H1 (cell line): ENCODE results near the gene DUSP2. TPM values are rescaled to one million over a fixed set of nuclear protein-coding genes. Genes with fewer than 3 reads are reported as not detected.

Experiments used
- CTCF ChIA-PET: fragments of 300-600 bp; sonication (Branson Sonifier 250); formaldehyde crosslinking; loops from one replicate; lab custom pipeline; 2021; ENCODE audit not compliant: partially characterized antibody; lab: Charles Lee
- POLR2A ChIA-PET: fragments of 300-600 bp; sonication (Branson Sonifier 250); formaldehyde crosslinking; loops from one replicate; lab custom pipeline; 2021; ENCODE audit warnings: inconsistent platforms; ENCODE audit not compliant: partially characterized antibody; lab: Charles Lee
- DNase-seq, 2 experiments: peaks; one replicate each; pipeline versions ENCODE4 v3.0.0 to v3.0.0-alpha.2; 2010 to 2022; ENCODE audit warnings: low spot score in 2 of 2, low read depth in 1 of 2, mixed read lengths in 1 of 2
- FAIRE-seq: peaks from 2 replicates; lab custom pipeline; 2011; peaks lifted over from hg19 to GRCh38; lab: Jason Lieb, UNC
- H2AFZ ChIP-seq: 2 replicates; pipeline ENCODE4 v1.8.1; 2012; ENCODE audit warnings: low read length, inconsistent platforms
- H2AK5ac ChIP-seq: 2 replicates; pipeline ENCODE4 v1.6.1; 2013; ENCODE audit warnings: low read depth, low read length
- H2BK120ac ChIP-seq: replicated peaks from 2 replicates; pipeline ENCODE3; 2013; ENCODE audit warnings: low read depth, low read length, inconsistent platforms
- H2BK12ac ChIP-seq: 2 replicates; pipeline ENCODE4 v1.6.1; 2013; ENCODE audit warnings: low read depth, low read length
- H2BK15ac ChIP-seq: 2 replicates; pipeline ENCODE4 v1.6.1; 2013; ENCODE audit warnings: low read length
- H2BK20ac ChIP-seq: 2 replicates; pipeline ENCODE4 v1.6.1; 2013; ENCODE audit warnings: low read length
- H2BK5ac ChIP-seq: 2 replicates; pipeline ENCODE4 v1.6.1; 2013; ENCODE audit warnings: low read depth, low read length
- H3K14ac ChIP-seq: 2 replicates; pipeline ENCODE4 v1.6.1; 2013; ENCODE audit warnings: inconsistent platforms; ENCODE audit not compliant: insufficient read length
- H3K18ac ChIP-seq: 2 replicates; pipeline ENCODE4 v1.6.1; 2013; ENCODE audit warnings: low read length; ENCODE audit errors: extremely low read depth
- H3K23ac ChIP-seq: 2 replicates; pipeline ENCODE4 v1.6.1; 2013; ENCODE audit warnings: inconsistent platforms; ENCODE audit not compliant: insufficient read length
- H3K23me2 ChIP-seq: 2 replicates; pipeline ENCODE4 v1.6.1; 2013; ENCODE audit warnings: low read depth, low read length
- H3K27ac ChIP-seq: 2 replicates; pipeline ENCODE4 v1.6.1; 2011; ENCODE audit warnings: low read depth, low read length, inconsistent platforms
- H3K27me3 ChIP-seq, 4 experiments: replicated peaks in 1 of 4; 1 replicate in 1 of 4; 2 replicates in 3 of 4; pipeline versions ENCODE4 v1.6.1 to v1.8.1; 2011 to 2013; ENCODE audit warnings: low read length in 3 of 4, mild to moderate bottlenecking in 3 of 4, inconsistent platforms in 2 of 4, mixed read lengths in 2 of 4, moderate library complexity in 1 of 4; ENCODE audit not compliant: control insufficient read depth in 3 of 4, insufficient read depth in 3 of 4; ENCODE audit errors: extremely low read depth in 1 of 4
- H3K36me3 ChIP-seq, 4 experiments: 2 replicates each; pipeline versions ENCODE4 v1.6.1 to v1.8.1; 2011 to 2013; ENCODE audit warnings: mild to moderate bottlenecking in 4 of 4, low read length in 3 of 4, moderate library complexity in 2 of 4, control low read depth in 1 of 4, inconsistent platforms in 1 of 4; ENCODE audit not compliant: insufficient read depth in 4 of 4, control insufficient read depth in 2 of 4
- H3K4ac ChIP-seq: replicated peaks from 2 replicates; pipeline ENCODE3; 2013; ENCODE audit warnings: low read length, low read depth, mixed read lengths, inconsistent platforms; ENCODE audit not compliant: insufficient read length
- H3K4me1 ChIP-seq, 4 experiments: replicated peaks in 1 of 4; 1 replicate in 1 of 4; 2 replicates in 3 of 4; pipeline versions ENCODE4 v1.6.1 to v1.8.1; 2011 to 2013; ENCODE audit warnings: low read length in 3 of 4, inconsistent platforms in 2 of 4, mixed read lengths in 1 of 4; ENCODE audit not compliant: insufficient read depth in 4 of 4, control insufficient read depth in 3 of 4
- H3K4me2 ChIP-seq, 2 experiments: 2 replicates each; pipeline versions ENCODE4 v1.6.1 to v1.8.1; 2011 to 2013; ENCODE audit warnings: low read depth in 2 of 2, low read length in 2 of 2, control low read depth in 1 of 2, inconsistent platforms in 1 of 2, mild to moderate bottlenecking in 1 of 2; ENCODE audit not compliant: insufficient read depth in 1 of 2
- H3K4me3 ChIP-seq, 4 experiments: fragments of 200-600, 300-600 bp in 1 of 4; sonication (generic), shearing (Covaris generic), sonication (Bioruptor Twin) in 1 of 4; 2 replicates each; pipeline versions ENCODE4 v1.5.1 to v1.8.1; 2011 to 2016; ENCODE audit warnings: low read length in 4 of 4, low read depth in 3 of 4, control low read depth in 2 of 4, inconsistent platforms in 2 of 4, mild to moderate bottlenecking in 2 of 4, mixed read lengths in 1 of 4, moderate library complexity in 1 of 4; ENCODE audit not compliant: insufficient read depth in 2 of 4; ENCODE audit errors: extremely low read depth in 1 of 4
- H3K56ac ChIP-seq: replicated peaks from 2 replicates; pipeline ENCODE3; 2013; ENCODE audit warnings: low read depth, mild to moderate bottlenecking, mixed read lengths, low read length, inconsistent platforms; ENCODE audit not compliant: insufficient read length
- H3K79me1 ChIP-seq: 2 replicates; pipeline ENCODE4 v1.6.1; 2013; ENCODE audit warnings: low read depth, low read length, control low read depth
- H3K79me2 ChIP-seq, 2 experiments: 2 replicates each; pipeline versions ENCODE4 v1.6.1 to v1.8.1; 2012 to 2013; ENCODE audit warnings: low read length in 2 of 2, mild to moderate bottlenecking in 2 of 2, inconsistent platforms in 1 of 2; ENCODE audit not compliant: insufficient read depth in 2 of 2, control insufficient read depth in 1 of 2
- H3K9ac ChIP-seq, 4 experiments: replicated peaks in 1 of 4; 1 replicate in 1 of 4; 2 replicates in 3 of 4; pipeline versions ENCODE4 v1.6.1 to v1.8.1; 2011 to 2013; ENCODE audit warnings: low read depth in 3 of 4, low read length in 3 of 4, control low read depth in 2 of 4, mild to moderate bottlenecking in 2 of 4, moderate library complexity in 2 of 4, inconsistent platforms in 1 of 4; ENCODE audit errors: extremely low read depth in 1 of 4
- H3K9me3 ChIP-seq, 2 experiments: 2 replicates each; pipeline versions ENCODE4 v1.6.1 to v1.8.1; 2012 to 2013; ENCODE audit warnings: mild to moderate bottlenecking in 2 of 2, moderate library complexity in 2 of 2, control low read depth in 1 of 2, inconsistent platforms in 1 of 2, low read depth in 1 of 2, low read length in 1 of 2, mixed read lengths in 1 of 2; ENCODE audit not compliant: insufficient read depth in 2 of 2
- H4K20me1 ChIP-seq, 2 experiments: replicated peaks in 1 of 2; 2 replicates each; pipeline versions ENCODE3 to v1.8.1; 2011 to 2013; ENCODE audit warnings: inconsistent platforms in 2 of 2, low read length in 2 of 2, mild to moderate bottlenecking in 1 of 2; ENCODE audit not compliant: insufficient read depth in 2 of 2, control insufficient read depth in 1 of 2
- H4K5ac ChIP-seq: 2 replicates; pipeline ENCODE4 v1.6.1; 2013; ENCODE audit warnings: low read length, low read depth, mixed read lengths, inconsistent platforms; ENCODE audit not compliant: insufficient read length
- H4K8ac ChIP-seq: 2 replicates; pipeline ENCODE4 v1.8.0; 2013; ENCODE audit warnings: mild to moderate bottlenecking, moderate library complexity, low read length, inconsistent platforms; ENCODE audit not compliant: insufficient read depth; ENCODE audit errors: extremely low read depth
- H4K91ac ChIP-seq: replicated peaks from 2 replicates; pipeline ENCODE3; 2013; ENCODE audit warnings: low read length, mixed read lengths, inconsistent platforms; ENCODE audit not compliant: insufficient read length
- CBX8 ChIP-seq: fragments of 300-800, 300-1000 bp; sonication (generic); IDR thresholded peaks from 2 replicates; pipeline ENCODE4 v1.7.1; 2016; ENCODE audit warnings: low read depth, low read length, borderline replicate concordance
- JUND ChIP-seq: IDR thresholded peaks from 2 replicates; pipeline ENCODE4 v1.6.1; 2011; ENCODE audit warnings: mild to moderate bottlenecking, improper control_type of control experiment, low read length
- KDM4A ChIP-seq: IDR thresholded peaks from one replicate; pipeline ENCODE4 v1.7.1; 2012; ENCODE audit warnings: low read depth, mild to moderate bottlenecking, moderate library complexity, low read length, inconsistent platforms; ENCODE audit not compliant: severe bottlenecking
- SIX5 ChIP-seq: IDR thresholded peaks from 2 replicates; pipeline ENCODE4 v1.6.1; 2011; ENCODE audit warnings: mild to moderate bottlenecking, low read depth, low read length
- SUZ12 ChIP-seq: fragments of 200-600 bp; sonication (generic); IDR thresholded peaks from 2 replicates; pipeline ENCODE4 v1.6.1; 2012; ENCODE audit warnings: mild to moderate bottlenecking, inconsistent platforms, low read length, moderate library complexity, mixed read lengths
- WGBS, 2 experiments: shearing (Covaris generic) in 1 of 2; methylation state at CpG; one replicate each; pipeline versions ENCODE4 v1.1.6 to v1.1.7; 2013 to 2015; ENCODE audit warnings: low lambda C conversion rate in 2 of 2, mixed read lengths in 2 of 2, inconsistent platforms in 1 of 2, low coverage in 1 of 2, missing lambda C conversion rate in 1 of 2; ENCODE audit not compliant: insufficient replicate concordance in 2 of 2, insufficient coverage in 1 of 2, insufficient read length in 1 of 2; ENCODE audit errors: extremely low coverage in 1 of 2, missing lambda C conversion rate in 1 of 2; 5-methylcytosine and 5-hydroxymethylcytosine counted together
- polyA plus RNA-seq, 7 experiments: library from polyadenylated mRNA; depleted of rRNA in 3 of 7; stranded (reverse) in 5 of 7; unstranded in 2 of 7; fragments of >200 nt in 5 of 7; fragments of 200-250 nt in 2 of 7; gene quantifications; 1 replicate in 5 of 7; 2 replicates in 1 of 7; 4 replicates in 1 of 7; pipeline versions ENCODE4 v1.2.1 to v1.2.3, GENCODE V29; 2011 to 2013; ENCODE audit warnings: missing spikeins in 2 of 7, mixed read lengths in 2 of 7
- total RNA-seq: library from RNA; stranded (reverse); fragmentation: NEBNext Ultra II Directional; extraction: Animal tissue kit (Norgen Biotek cat#: 25700); gene quantifications from 2 replicates; pipeline ENCODE4 v1.2.1, GENCODE V29; 2021

Gene DUSP2
- total and polyA plus RNA-seq, 2 of the 8 experiments (the other 6 are each of a cell fraction or from before 2014, with no cell fraction given): 10.1 to 10.4 TPM

DNA sequence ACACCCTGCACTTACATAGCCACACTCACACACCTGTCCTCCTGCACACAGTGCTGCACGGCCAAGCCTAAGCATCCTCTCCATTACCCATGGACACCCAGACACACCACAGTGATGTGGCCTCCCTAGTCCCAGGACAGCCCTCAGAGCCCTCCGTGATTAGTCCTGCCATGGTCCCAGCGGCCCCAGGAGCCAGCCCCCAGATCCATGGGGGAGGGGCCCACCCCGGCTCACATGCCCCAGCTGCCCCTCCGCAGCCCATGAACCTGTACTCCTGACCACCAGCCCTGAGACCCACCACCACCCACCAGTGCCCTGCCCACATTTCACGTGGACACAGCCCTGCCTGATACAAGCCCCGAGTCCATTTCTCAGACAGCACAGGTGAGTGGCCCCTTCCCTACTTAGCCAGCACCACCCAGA, 8.1 kb upstream of the DUSP2 start:
- no peak overlapping the region for H3K4me3 ChIP-seq
- H3K14ac ChIP-seq: no peak overlapping the region
- H3K56ac ChIP-seq: no peak overlapping the region
- no peak overlapping the region for H2BK20ac ChIP-seq
- no peaks in the 10 kb centered on the region for H3K79me1 ChIP-seq
- 0 out of 2 replicates have a peak overlapping the region, but pooled peaks have one; percentile 82 for H2AK5ac ChIP-seq
- H4K8ac ChIP-seq: no peak overlapping the region
- peak overlapping the region; percentile 87; the same call in 1 of the 2 replicates for H2BK12ac ChIP-seq
- CTCF ChIA-PET: interaction anchor here (1.7 to 10.1 kb wide), 3 partner anchors 10 to 21 kb away, joined by 7 to 98 read pairs (median 47); partner anchors contain the start of gene ASTL
- H2AFZ ChIP-seq: no peak overlapping the region
- peak overlapping the region; percentile 92; the same call in 1 of the 2 replicates for H2BK15ac ChIP-seq
- no peak for TF ChIP-seq SUZ12
- TF ChIP-seq CBX8: no peak
- no peak for TF ChIP-seq KDM4A
- no peak for TF ChIP-seq SIX5
- no peak for TF ChIP-seq JUND
- FAIRE-seq (no peak), DNase-seq (no peak)
- 94% methylated on average over 7 of the region's 7 CpGs; no CpG with 5 or more reads in 1 of the 2 experiments for WGBS, 2 experiments
- no peaks in the 10 kb centered on the region for H3K9me3 ChIP-seq
- H4K91ac ChIP-seq: peak overlapping the region; percentile 94
- no peak overlapping the region for H3K27ac ChIP-seq
- POLR2A ChIA-PET: interaction anchor here (1.1 to 1.5 kb wide), 3 partner anchors 15 to 55 kb away, joined by 3 to 4 read pairs (median 4); partner anchors contain the start of gene ASTL
- H3K4me1 ChIP-seq: peaks cover 0 to 28% (median 12%) of the 10 kb centered on the region in 4 experiments; a peak in 6 of 7 replicates
- no peaks in the 10 kb centered on the region for H3K79me2 ChIP-seq
- peak overlapping the region; percentile 47 for H2BK120ac ChIP-seq
- peak overlapping the region; percentile 71 for H3K18ac ChIP-seq
- no peak overlapping the region for H3K4me2 ChIP-seq
- no peaks in the 10 kb centered on the region for H4K20me1 ChIP-seq
- H3K27me3 ChIP-seq: no peaks in the 10 kb centered on the region; a peak in 1 of 7 replicates
- H3K36me3 ChIP-seq: no peaks in the 10 kb centered on the region
- peak overlapping the region; percentile 57 for H3K4ac ChIP-seq
- no peak overlapping the region for H3K23ac ChIP-seq
- peak overlapping the region; percentile 68 for H2BK5ac ChIP-seq
- peak overlapping the region; percentile 40 for H4K5ac ChIP-seq
- no peak overlapping the region for H3K9ac ChIP-seq
- H3K23me2 ChIP-seq: peaks cover 2% of the 10 kb centered on the region; the same call in 1 of the 2 replicates
